ENCODE measurements around the gene DECR2. TPM values are rescaled to one million over a fixed set of nuclear protein-coding genes. Genes with fewer than 3 reads are reported as not detected.
"Not testable (repeated sequence)": the region's sequence is repeated elsewhere in the genome, so short reads cannot be mapped to it uniquely, and the experiment has no call there.

The DECR2 gene, protein sequence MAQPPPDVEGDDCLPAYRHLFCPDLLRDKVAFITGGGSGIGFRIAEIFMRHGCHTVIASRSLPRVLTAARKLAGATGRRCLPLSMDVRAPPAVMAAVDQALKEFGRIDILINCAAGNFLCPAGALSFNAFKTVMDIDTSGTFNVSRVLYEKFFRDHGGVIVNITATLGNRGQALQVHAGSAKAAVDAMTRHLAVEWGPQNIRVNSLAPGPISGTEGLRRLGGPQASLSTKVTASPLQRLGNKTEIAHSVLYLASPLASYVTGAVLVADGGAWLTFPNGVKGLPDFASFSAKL
- total RNA-seq (2014; rRNA removed; shearing (Covaris generic)), result 5.9 and 8.7 TPM in 2 replicates

DNA sequence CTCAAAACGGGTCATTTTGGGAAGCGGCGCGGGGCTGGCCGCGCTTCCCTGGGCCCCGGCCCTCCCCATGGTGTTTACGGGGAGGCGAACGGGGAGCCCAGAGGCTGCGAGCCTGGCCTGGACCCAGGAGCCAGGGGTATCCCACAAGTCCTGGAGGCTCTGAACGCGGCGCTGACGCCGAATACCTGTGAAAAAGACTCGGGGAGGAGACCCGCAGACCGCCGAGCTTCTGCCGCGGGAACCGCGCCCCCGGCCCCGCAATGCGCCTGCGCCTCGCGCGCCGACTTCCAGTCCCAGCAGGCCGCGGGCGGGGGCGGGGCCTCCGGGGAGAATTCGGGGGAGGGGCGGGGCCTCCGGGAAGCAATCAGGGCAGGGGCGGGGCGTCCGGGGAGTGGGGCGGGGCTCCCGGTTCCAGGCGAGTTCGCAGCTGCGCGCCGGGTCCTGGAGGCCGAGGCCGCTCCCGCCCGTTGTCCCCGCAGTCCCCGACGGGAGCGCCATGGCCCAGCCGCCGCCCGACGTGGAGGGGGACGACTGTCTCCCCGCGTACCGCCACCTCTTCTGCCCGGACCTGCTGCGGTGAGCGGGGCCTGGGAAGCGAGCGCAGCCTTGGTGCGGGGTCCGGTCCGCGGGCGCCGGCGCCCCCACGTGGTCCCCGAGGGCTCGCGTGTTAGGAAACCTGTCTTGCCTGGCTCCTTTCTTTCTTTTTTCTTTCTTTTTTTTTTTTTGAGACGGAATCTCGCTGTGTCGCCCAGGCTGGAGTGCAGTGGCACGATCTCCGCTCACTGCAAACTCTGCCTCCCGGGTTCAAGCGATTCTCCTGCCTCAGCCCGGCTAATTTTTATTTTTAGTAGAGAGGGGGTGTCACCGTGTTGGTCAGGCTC is at the start of gene DECR2:
Gene DECR2 (plus strand): TSS at position 418 of the 881 bp plus-strand sequence. CDS start 79 bp downstream, at position 497.
- peak; percentile 45 for DNase-seq (ENCODE audit: low spot score)

DNA sequence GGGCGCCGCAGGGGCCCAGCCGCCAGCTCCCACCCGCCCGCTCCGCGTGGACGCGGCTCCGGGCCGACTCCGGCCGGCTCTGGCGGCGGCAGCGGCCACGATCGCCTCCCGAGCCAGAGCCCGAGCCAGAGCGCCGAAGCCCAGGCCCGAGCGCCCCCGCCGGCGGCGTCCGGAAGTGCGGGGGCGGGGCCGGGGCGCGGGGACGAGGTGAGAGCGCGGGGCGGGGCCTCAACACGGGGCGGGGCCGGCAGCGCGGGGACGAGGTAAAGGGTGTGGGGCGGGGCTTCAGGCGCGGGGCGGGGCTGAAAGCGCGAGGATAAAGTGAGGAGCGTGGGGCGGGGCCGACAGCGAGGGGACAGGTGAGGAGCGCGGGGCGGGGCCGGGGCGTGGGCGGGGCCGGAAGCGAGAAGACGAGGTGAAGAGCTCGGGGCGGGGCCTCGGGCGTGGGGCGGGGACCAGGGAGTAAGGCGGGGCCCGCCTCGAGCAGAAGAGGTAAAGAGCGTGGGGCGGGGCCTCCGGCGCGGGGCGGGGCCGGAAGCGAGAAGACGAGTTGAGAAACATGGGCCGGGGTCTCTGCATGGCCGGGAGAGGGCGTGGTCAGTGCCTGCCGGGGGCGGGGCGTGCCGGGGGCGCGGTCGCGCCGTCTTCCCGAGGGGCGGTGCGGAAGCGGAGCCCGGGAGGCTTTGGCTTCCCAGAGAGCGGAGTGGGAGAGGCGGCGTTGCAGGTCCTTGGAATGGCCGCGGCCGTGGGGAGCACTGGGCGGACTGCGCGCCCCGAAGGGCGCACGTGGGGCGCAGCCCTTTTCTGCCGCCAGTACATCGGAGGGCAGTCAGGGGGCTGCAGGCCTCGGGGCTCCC is 48.9 kb upstream of the DECR2 start, which contains the start of gene AXIN1:
Gene AXIN1 (minus strand): TSS at position 177 of the 857 bp plus-strand sequence. CDS start 5,698 bp downstream, outside the sequence.
- peak; percentile 80 for DNase-seq (ENCODE audit: low spot score)

DNA sequence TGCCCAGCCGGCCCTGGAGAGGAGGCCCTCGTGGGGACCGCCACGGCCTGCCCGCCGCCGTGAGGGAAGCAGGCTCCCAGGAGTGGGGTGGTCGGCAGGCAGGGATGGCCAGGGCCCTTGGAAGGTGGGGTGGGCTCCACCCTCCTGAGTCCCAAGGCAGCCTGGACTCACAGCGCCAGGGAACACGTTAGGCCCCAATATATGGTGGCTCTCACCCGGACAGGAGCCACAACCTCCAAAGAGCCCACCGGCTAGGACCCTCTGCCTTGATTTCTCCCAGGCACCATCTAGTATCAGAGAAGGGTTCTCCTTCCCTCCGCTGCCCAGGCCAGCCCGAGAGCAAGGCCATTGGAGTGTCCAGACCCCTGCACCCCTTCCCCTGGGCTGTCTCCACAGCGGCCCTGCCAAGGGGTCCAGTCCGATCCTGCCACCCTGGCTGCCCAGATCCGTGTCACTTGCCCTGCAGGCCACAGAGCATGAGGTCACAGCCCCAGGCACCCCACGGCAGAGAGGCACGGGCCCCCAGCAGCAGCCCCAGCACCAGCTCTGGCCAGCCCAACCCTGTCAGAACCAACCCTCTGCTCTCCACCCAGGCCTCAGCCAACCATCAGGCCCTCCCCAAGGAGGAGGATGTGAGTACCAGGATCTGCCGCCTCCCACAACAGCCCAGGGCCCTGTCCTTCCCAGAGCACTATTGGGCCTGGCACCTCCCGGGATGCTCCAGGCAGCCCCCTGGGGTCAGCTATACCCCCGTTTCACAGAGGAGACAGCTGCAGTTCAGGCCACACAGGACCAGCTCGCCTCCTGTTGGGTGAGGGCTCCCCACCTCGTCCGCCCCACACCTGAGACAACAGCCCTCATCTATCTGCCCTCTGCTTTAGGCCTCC is 48.0 kb upstream of the DECR2 start:
- no peak for DNase-seq (ENCODE audit: low spot score)

DNA sequence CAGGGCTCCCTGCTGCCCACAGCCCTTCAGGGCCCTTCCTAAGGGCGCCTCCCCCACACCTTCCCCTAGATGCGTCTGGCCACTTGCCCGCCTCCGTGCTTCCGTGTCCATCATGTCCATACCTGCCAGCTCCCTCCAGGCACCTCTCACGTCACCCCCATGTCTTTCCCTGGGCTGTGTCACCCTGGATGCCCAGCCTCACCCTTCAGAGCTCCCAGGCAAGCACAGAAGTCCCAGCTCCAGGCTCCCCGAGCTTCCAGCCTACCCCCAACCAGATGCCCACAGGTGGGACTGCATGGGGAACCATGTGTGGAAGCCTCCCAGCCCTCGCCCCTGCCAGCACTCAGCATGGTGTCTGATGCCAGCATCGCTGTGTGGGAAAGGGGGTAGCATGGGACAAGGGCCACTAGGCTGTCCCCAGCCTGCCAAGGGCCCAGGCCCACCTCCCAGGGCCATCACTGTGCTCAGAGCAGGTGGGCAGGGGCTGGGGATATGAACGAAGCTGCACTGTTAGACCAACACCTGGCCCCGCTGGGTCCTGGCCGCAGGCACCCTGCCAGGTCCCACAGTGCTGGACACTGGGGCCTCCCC is 47.3 kb upstream of the DECR2 start:
- no peak for DNase-seq (ENCODE audit: low spot score)

DNA sequence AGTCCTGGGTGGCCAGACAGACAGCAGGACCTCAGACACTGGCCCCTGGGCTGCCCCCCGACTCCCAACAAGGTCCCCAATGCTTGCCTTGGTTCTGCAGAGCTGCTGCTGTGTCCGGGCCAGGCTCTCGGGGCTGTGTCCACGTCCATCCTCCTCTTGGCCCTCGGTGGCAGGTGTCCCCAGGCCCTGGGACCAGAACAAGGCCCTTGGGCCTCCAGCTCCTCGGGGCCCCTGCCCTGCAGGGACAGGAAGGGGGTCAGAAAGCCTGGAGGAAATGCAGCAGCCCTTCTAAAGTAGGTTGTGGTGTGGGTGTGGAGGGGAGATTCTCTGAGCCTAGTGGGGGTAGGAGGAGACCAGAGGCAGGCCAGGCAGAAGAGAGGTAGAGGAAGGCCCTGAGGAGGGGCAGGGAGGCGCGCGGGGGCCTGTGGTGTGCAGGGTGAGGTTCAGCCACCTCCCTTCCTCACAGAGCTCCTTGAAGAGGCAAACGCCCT is 46.7 kb upstream of the DECR2 start:
- no peak for DNase-seq (ENCODE audit: low spot score)

DNA sequence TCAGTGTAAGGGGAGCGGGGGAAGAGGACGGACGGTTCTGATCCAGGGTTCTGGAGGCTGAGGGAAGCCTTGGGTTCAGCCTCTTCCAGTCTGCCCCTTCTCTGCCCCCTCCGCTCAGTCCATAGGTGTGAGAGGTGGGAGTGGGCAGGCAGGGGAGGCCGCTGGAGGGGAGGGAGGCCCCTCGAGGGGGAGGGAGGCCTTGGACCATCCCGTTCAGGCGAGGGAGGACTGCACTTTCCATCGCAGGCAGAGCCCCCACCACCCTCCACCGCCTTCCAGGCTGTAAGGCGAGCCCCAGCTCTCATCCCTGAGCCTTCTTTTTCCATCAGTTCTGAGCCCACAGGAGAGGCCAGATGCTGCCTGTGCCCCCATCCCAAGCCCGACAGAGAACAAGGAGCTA is 44.9 kb upstream of the DECR2 start:
- no peak for DNase-seq (ENCODE audit: low spot score)

DNA sequence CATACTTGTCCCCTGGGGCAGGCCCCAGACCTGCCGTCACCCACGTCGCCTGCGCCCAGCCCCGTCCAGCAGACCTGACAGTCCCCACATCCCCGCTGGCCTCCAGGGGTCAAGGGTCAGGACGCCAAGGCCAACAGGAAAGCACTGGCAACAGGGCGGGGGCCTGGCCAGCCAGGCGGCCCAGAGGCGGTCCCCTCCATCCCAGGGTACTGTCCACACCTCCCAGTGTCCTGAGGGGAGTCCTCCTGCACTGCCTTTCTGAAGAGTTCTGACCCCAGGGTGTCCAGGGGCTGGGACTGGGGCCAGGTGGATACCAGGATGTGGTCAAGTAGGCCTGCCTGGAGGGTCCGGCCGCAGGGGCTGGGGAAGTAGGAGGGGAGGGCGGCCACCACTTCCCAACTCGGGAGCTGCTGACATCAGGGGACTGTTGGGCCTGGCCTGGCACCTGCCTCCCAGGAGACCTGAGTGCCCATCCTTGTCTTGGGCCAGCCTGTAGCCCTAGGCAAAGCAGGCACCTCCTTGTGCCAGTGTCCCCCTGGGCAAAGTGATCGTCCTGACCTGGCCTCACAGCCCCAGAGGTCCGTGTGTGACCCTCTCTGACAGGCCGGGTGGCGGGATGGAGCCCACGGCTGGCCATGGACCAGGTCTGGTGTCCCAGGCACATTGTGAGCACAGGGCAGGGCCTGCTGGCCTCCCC is 42.5 kb upstream of the DECR2 start:
- no peak for DNase-seq (ENCODE audit: low spot score)

DNA sequence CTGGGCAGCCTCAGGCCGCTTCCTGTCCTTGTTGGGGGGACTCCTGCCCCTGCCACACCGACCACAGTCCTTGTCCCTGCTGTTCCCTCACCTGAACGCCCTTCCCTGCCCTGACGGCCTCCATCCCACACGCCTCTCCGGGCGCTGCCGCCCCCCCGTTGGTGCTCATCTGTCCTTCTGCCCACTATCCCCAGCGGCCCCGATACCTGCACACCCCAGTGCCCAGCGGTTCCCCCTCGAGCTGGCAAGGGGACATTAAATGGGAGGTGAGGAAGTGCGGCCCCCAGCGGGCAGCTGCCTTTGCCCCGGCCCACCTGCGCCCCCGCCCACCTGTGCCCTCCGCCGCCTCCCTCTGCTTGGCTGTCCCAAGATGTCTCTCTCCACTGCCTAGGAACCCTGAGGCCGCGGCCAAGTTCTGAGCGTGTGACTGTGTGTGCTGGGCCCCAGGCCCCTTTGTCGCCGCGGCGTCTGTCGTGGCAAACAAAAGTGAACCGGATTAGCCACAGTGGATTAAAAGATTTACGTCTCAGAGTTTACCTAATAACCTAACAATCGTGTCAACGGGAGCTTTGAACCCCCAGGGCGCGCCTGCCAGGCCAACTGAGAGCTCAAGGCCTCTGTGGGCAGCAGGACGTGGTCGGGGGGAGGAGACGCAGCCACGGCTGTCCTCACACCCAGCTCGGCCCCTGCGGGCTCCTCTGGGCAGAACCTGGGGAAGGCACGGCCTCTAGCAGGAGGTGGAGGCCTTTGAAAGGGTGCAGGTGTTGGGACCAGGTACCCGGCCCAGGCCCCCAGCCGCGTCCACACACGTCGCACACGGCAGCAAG is 41.6 kb upstream of the DECR2 start:
- DNase-seq (ENCODE audit: low spot score), result no peak

DNA sequence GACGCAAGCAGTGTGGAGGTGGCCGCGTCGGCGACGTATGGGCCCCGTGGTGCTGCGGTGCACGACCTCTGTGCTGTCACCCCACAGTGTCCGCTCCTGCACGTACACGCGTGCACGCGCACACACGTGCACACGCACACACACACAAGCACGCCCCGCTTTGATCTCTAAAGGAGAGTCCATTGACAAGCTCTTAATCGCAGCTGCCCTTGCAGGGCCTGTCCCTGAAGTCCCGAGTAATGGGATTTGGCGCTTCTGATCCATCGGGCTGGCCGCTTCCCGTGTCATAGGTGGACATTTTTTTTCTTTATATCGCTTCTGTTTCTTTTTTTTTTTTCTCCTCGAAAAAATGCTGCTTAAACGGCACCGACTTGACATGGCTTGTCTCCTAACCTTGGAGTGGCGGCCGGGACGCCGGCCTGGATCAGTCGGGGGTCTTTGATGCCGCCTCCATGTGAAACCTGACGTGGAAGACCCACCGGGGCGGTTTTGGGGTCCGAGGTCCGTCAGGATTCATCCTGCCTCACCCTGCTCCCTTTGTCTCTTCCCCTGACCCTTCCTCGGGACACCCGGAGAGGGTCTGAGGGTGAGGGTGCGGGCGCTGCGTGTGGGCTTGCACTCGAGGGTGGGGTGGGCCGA is 40.9 kb upstream of the DECR2 start:
- DNase-seq (ENCODE audit: low spot score), result no peak

DNA sequence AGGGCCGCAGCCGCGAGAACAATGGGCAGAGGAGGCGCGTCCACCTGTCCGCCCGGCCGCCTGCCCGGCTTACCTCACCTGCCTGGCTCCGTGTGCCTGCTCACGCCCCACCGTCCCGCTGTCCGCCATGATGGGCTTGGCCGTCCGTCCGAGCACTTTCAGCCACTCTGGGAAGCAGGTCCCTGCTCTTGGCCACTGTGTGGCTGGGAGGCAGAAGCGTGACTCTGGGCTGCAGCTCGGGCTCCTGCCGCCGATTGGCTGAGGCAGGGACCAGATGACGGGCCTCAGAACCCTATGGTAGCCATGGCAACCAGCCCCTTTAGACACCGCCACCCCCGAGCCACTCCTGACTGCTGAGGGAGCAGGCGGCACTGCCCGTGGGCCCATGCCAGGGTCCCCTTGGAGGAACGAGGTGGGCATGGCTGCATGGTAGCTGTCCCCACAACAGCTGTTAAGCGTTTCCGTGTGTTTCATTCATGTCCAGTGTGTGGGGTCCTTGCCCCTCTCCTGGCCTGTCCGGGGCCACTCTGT is 40.3 kb upstream of the DECR2 start:
- no peak for DNase-seq (ENCODE audit: low spot score)

DNA sequence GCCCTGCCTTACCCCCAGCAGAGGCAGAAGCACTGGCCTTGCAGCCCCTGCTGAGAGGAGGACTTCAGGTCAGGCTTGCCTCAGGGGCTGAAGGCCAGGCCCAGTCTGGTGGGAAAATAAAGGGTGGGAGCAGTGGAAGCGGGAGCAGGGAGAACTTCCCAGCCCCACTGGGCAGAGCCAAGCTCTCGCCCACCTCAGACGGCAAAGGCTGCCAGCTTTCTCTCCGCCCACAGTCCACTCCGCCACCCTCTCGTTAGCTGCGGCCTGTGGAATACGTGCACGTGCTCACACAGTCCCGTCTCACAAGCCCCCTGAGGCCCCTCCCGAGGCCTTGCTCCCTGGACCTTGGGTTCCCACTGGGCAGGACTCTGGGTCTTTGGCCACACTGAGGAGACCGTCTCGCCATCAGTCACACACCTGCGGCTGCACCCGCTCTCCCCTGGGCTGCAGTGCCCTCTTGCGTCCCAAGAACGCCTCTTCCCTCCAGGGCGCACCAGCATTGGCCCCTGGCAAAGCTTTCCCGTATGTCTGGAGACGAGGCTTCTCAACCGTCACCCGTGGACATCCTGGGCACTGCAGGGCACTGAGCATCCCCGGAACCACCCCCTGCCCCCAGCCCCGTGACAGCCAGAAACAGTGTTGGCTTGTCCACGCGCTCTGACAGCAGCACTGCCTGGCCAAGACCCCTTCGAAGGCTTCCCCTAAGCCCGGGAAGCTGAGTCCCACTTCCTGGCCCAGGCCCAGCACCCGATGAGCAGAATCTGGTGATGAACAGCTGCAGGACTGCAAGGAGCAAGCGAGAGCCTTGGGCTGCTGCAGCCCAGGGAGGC is 39.6 kb upstream of the DECR2 start:
- DNase-seq (ENCODE audit: low spot score), result peak; percentile 65

DNA sequence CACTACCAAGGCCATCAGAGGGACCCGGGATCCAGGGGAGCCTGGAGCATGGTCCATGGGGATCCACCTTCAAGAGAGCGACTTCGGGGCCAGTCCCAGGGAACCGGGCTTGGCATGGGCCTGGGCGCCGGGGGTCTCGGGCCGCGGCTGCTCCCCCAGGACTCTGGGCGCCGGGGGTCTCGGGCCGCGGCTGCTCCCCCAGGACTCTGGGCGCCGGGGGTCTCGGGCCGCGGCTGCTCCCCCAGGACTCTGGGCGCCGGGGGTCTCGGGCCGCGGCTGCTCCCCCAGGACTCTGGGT is 39.0 kb upstream of the DECR2 start:
- DNase-seq (ENCODE audit: low spot score), result not testable (repeated sequence)

DNA sequence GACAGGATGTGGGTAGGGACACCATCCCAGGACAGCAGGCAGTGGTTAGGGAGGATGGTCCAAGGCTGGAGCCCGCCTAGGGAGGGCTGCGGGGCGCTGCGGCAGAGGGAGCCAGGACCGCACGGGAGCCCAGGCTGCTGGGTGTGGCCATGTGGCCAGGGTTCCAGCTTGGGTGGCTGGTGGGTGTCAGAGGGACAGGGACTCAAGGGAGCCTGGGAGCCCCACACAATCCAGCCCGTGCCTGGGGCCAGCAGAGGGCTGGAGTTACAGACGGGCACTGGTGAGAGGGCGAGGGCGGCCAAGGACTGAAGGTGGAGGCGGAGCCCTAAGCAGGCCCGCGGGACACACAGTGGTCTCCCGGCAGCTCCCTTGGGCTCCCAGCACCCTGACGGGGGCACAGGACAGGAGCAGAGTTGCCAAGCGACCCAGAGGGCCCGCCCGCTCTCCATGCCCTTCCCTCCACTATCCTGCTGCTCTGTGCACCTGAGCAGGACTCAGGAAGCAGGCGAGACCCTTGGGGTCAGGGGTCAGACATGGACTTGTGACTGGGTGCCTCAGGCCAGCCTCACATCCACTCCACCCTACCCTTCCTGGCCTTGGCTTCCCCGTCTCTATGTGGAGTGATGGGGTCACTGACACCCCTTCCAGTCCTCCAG is 38.4 kb upstream of the DECR2 start:
- no peak for DNase-seq (ENCODE audit: low spot score)

DNA sequence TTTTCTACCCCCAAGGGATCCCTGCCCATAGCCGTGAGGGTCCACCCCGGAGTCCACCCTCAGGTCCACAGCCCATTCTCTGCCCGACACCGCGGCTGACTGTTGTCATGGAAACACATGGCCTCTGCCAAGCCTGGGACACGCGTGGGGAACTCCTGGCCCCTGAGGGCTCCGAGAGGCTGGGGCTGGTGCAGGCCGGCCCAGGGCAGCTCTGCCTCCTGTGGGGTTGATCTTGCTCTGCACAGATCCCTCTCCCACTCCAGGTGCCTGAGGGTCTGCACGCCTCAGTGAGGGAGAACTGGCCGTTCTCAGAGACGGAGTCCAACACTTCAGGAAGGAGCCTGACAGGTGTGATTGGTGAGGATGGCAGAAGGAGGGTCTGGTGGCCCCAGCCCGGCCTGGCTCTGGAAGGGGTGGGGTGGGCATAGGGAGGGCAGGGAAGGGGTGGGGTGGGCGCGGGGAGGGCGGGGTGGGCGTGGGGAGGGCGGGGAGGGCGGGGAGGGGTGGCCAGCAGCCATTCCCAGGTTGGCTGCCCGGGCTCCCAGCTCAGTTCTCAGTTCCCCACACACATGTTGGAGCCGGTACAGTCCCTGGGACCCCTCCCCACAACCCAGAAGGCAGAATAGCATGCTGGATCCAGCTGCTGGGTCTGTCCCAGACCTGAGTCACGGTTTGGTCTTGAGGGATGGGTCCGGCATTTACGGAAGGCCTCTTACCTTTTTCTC is 37.8 kb upstream of the DECR2 start:
- DNase-seq (ENCODE audit: low spot score), result no peak

DNA sequence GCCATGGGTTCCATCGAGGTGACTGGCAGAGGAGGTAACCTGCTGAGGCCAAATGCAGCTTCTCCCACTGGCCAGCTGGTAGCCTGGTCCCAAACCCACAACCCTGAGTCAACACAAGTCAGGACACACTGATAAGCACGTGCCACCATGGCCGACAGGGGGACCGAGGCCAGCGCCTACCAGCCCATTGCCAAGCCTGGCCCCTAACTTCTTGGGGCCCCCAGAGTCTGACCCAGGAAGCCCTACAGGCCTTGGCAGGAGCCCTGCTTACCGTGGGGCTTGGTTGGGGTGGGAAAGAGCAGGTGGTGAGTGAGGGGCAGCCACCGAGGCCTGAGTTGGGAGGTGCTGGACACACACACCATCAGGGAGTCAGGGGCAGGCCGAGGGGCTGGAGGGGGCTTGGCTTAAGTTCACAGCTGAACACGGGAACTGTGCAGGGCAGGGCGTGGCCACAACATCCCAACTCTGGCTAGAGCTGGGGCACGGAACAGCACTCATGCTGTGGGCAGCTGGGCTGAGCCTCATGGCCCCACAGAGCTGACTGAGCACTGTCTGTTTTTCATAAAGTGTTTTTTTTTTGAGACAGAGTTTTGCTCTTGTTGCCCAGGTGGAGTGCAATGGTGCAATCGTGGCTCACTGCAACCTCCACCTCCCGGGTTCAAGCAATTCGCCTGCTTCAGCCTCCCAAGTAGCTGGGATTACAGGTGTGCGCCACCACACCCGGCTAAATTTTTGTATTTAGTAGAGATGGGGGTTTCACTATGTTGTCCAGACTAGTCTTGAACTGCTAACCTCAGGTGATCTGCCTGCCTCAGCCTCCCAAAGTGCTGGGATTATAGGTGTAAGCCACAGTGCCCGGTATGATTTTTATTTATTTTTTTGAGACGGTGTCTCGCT is 36.8 kb upstream of the DECR2 start:
- no peak for DNase-seq (ENCODE audit: low spot score)
